ENCODE data around the gene PEX11G. TPM values are rescaled to one million over a fixed set of nuclear protein-coding genes. Genes with fewer than 3 reads are reported as not detected.

PEX11G gene
- total and polyA plus RNA-seq, 9 of the 15 experiments (the other 6 are each of a cell fraction or from before 2014, with no cell fraction given), result 0.07 to 3.2 (median 0.70) TPM; not detected in 1

- no peak for TF ChIP-seq CHD7 (IDR thresholded peaks at IDR 0.05; ENCODE audit: low read depth, low read length)
- peak; percentile 74 for TF ChIP-seq EP400 (IDR thresholded peaks at IDR 0.05)
- no peak for TF ChIP-seq BMI1 (IDR thresholded peaks at IDR 0.05; ENCODE audit: low read length)
- TF ChIP-seq ZNF197 (CRISPR knock-in tag; IDR thresholded peaks at IDR 0.05; ENCODE audit: low read depth), result no peak
- no peak for TF ChIP-seq ZNF311 (CRISPR knock-in tag; IDR thresholded peaks at IDR 0.05)
- TF ChIP-seq ZNF398 (CRISPR knock-in tag; IDR thresholded peaks at IDR 0.05), result no peak
- TF ChIP-seq MCM2 (IDR thresholded peaks at IDR 0.05; ENCODE audit: low read depth), result no peak
- no peak for TF ChIP-seq ZBTB1 (CRISPR knock-in tag; IDR thresholded peaks at IDR 0.05; ENCODE audit: borderline replicate concordance, low read depth)
- peak; percentile 27; the same call in 1 of the 2 replicates for TF ChIP-seq TCF3 (CRISPR knock-in tag; IDR thresholded peaks at IDR 0.05)
- TF ChIP-seq MYC (IDR thresholded peaks at IDR 0.05; ENCODE audit: low read depth, low read length), result peak; percentile 67; the same call in 1 of the 2 replicates
- TF ChIP-seq MYC (CRISPR knock-in tag; IDR thresholded peaks at IDR 0.05; ENCODE audit: borderline replicate concordance, low read depth), result no peak
- TF ChIP-seq NFYB (IDR thresholded peaks at IDR 0.05; ENCODE audit: extremely low read depth, insufficient read length), result no peak
- peak; percentile 86 for TF ChIP-seq ERF (CRISPR knock-in tag; IDR thresholded peaks at IDR 0.05)
These were observed 33.5 kb upstream of the PEX11G start, which contains the start of gene MCOLN1 (continued) for GRCh38 chr19:7522072-7522922.

All from K562 (cell line).